GM12873 (cell line): ENCODE measurements around the gene SAFB2.

Experiments used
- CTCF ChIP-seq: IDR thresholded peaks from 2 replicates; pipeline ENCODE4 v1.5.1; 2012; ENCODE audit warnings: low read depth, mild to moderate bottlenecking, moderate library complexity, low read length, control low read depth; ENCODE audit not compliant: insufficient read depth; ENCODE audit errors: missing control alignments

SAFB2 gene

GRCh38 chr19:5625641-5626040 is 3.1 kb upstream of the SAFB2 start:
- TF ChIP-seq CTCF: no peak

DNA sequence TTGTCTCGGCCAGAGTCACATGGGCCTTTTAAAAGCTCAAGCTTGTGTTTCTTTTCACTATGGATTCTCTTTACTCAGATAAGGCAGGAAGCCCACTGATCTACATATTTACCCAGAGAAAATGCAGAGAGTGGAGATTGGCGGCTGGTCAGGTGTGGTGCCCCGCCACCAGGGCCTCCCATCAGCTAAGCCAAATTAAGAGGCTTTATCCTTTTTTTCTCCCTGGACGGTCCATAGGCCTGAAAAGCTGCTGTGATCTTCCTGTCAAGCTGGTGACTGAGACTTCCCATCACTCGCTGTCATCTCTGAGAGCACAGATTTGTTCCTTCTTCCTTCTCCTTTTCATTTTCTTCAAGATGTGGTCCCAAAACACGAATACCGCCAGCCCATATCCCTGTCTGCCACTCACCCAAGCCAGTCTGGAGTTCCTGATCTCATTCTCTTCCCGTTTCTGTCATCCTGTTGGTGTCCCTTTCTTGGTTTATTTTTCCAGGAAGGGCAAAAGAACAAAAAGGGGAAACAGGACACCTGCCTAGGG is 2.2 kb upstream of the SAFB2 start:
- no peak for TF ChIP-seq CTCF

GRCh38 chr19:5624018-5624663 is 1.6 kb upstream of the SAFB2 start:
- no peak for TF ChIP-seq CTCF

DNA sequence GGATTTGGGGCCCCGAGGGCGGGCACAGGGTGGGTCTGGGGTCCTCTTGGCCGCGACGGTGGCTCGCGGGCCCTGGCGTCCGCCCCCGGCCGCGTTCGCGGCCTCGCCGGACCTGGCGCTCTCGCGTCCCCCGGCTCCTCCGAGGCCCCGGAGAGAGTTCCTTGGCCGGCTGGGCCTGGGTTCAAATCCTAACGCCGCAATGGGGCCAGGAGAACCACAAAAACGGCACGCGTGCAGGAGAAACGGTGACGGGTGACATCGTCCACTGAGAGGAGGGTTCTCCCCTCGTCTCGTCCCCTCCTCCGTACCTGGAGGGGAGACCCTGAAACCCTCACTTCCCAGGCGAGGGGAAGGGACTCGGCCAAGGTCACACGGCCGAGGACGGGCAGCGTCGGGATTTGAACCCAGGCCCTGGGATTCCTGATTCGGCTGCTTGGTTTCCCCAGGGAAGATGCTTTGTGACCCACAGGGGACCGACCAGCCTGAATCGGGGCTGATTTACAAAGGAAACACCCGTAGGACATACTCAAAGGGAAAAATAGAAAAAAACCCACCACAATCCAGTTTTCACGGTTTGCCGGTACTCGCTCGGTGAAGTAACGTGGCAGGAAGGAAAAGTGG is 931 bp upstream of the SAFB2 start:
- no peak for TF ChIP-seq CTCF

DNA sequence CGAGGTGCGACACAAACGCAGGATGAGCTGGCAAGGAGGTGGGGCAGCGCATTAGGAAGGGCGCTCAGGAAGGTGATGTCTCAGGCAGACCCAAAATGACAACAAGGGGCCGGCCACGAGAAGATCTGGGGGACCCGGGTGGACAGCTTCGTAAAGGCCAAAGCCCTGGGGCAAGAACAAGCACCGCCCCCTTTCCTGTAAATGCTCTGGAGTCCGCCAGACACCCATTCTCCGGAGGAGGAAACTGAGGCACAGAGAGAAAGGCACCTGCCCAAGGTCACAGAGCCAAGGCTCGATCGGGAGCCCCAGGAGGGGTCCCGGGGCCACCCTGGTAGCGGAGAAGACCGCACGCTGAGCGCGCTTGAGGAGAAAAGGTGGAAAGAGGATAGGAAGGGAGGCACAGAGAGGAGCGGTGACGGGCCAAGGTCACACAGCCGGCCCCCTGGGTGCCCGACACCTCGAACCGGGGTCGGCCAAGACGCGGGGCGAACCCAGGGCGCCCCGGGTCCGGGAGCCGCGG is 571 bp downstream of the SAFB2 start:
- no peak for TF ChIP-seq CTCF

DNA sequence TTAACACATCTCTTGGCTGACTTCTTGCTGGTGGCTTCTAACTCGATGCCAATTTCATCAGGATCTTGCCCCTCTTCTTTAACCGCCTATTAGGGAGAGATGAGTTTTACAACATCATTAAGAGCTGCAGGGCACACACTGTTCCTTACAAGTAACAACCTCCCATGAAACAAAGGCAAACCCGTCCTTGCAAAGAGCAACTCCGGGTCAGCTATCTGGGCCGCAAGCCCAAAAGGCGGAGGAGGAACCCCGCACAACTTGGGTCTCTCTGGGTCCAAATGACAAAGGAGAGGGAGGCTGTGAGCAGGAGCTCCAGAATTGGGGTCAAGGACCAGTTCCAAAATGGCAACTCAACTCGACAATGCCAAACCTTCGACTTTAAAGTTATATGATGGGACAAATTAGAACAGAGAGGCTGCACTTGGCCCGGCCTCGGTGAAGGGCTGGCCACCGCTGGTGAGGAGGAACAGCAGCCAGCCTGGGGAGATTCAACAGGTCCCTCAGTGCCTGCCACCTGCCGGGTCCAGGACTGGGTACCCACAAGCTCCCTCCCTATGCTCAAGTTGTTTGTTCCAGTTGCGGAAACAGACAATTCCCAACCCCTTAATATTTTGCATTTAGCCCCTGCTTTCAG is 1.1 kb downstream of the SAFB2 start:
- no peak for TF ChIP-seq CTCF

GRCh38 chr19:5619946-5620345 is 2.6 kb downstream of the SAFB2 start:
- no peak for TF ChIP-seq CTCF
